ENCODE results near the gene SDHC.

The SDHC gene

GRCh38 chr1:161330346-161330745 lies 16.2 kb downstream of the SDHC start:
- TF ChIP-seq CTCF (IDR thresholded peaks at IDR 0.05; ENCODE audit: low read depth, low read length), result no peak
- DNase-seq (ENCODE audit: low read depth in 2 of 2), result no peak

GRCh38 chr1:161333166-161333565 lies 19.0 kb downstream of the SDHC start:
- no peak for TF ChIP-seq CTCF (IDR thresholded peaks at IDR 0.05; ENCODE audit: low read depth, low read length)
- H3K4me3 ChIP-seq (replicated peaks in 1 of 2; ENCODE audit: low read depth in 2 of 2, low read length in 2 of 2), result no peak overlapping the region

More at GRCh38 chr1:161330346-161330745, 16.2 kb downstream of the SDHC start:
- no peak overlapping the region for H3K4me3 ChIP-seq (replicated peaks in 1 of 2; ENCODE audit: low read depth in 2 of 2, low read length in 2 of 2)

GRCh38 chr1:161335796-161336195 lies 21.6 kb downstream of the SDHC start:
- H3K4me3 ChIP-seq (replicated peaks in 1 of 2; ENCODE audit: low read depth in 2 of 2, low read length in 2 of 2), result no peak overlapping the region
- no peak for TF ChIP-seq CTCF (IDR thresholded peaks at IDR 0.05; ENCODE audit: low read depth, low read length)
- DNase-seq (ENCODE audit: low read depth in 2 of 2), result peak in 1 of 2 donors; percentile 13

More at GRCh38 chr1:161333166-161333565, 19.0 kb downstream of the SDHC start:
- no peak for DNase-seq (ENCODE audit: low read depth in 2 of 2)

- no peak overlapping the region for H3K4me3 ChIP-seq (replicated peaks in 1 of 2; ENCODE audit: low read depth in 2 of 2, low read length in 2 of 2)
Measured at GRCh38 chr1:161342177-161342576, 28.0 kb downstream of the SDHC start.

GRCh38 chr1:161342821-161343220 lies 28.6 kb downstream of the SDHC start:
- H3K4me3 ChIP-seq (replicated peaks in 1 of 2; ENCODE audit: low read depth in 2 of 2, low read length in 2 of 2), result no peak overlapping the region
- TF ChIP-seq CTCF (IDR thresholded peaks at IDR 0.05; ENCODE audit: low read depth, low read length), result no peak
- no peak for DNase-seq (ENCODE audit: low read depth in 2 of 2)

More at GRCh38 chr1:161342177-161342576, 28.0 kb downstream of the SDHC start:
- no peak for DNase-seq (ENCODE audit: low read depth in 2 of 2)
- no peak for TF ChIP-seq CTCF (IDR thresholded peaks at IDR 0.05; ENCODE audit: low read depth, low read length)

- no peak overlapping the region for H3K4me3 ChIP-seq (replicated peaks in 1 of 2; ENCODE audit: low read depth in 2 of 2, low read length in 2 of 2)
- DNase-seq (ENCODE audit: low read depth in 2 of 2), result no peak
- TF ChIP-seq CTCF (IDR thresholded peaks at IDR 0.05; ENCODE audit: low read depth, low read length), result no peak
Measured at GRCh38 chr1:161350671-161351070, 36.5 kb downstream of the SDHC start.

- TF ChIP-seq CTCF (IDR thresholded peaks at IDR 0.05; ENCODE audit: low read depth, low read length), result no peak
- DNase-seq (ENCODE audit: low read depth in 2 of 2), result peak; percentile 12 to 29
- H3K4me3 ChIP-seq (replicated peaks in 1 of 2; ENCODE audit: low read depth in 2 of 2, low read length in 2 of 2), result no peak overlapping the region
Measured at GRCh38 chr1:161351482-161351881, 37.3 kb downstream of the SDHC start.

Data from cardiac fibroblast (primary cell).